DND-41 (cell line): Measurements from ENCODE around the gene PPP6R2.

Experiments
- CTCF ChIP-seq: IDR thresholded peaks from 2 replicates; pipeline ENCODE4 v1.5.1; 2012; ENCODE audit warnings: borderline replicate concordance, low read length, moderate library complexity, mild to moderate bottlenecking; ENCODE audit not compliant: poor library complexity, severe bottlenecking; ENCODE audit errors: extremely low read depth
- EZH2 ChIP-seq: IDR thresholded peaks from 3 replicates; pipeline ENCODE4 v1.6.1; 2012; ENCODE audit warnings: borderline replicate concordance, low read depth, mild to moderate bottlenecking, moderate library complexity, low read length, inconsistent platforms; ENCODE audit not compliant: severe bottlenecking

- TF ChIP-seq CTCF (no peak), EZH2 (no peak)
Observed at GRCh38 chr22:50439871-50440331, 96.8 kb downstream of the PPP6R2 start.
